OCI-LY1 (cell line): ENCODE measurements around the gene TBC1D14.

Source experiments
- EZH2 ChIP-seq: fragments of 200-600 bp; sonication (generic), shearing (Covaris generic); IDR thresholded peaks from 2 replicates; pipeline ENCODE4 v1.8.0; 2017; ENCODE audit warnings: borderline replicate concordance, mixed run types, mild to moderate bottlenecking, antibody characterized with exemption, low read length, moderate library complexity, mixed read lengths
- TF ChIP-seq, protein P1 (sequence below): fragments of 200-600 bp; sonication (generic), shearing (Covaris generic); IDR thresholded peaks from 2 replicates; pipeline ENCODE4 v1.5.1; 2017; ENCODE audit warnings: mild to moderate bottlenecking, antibody characterized with exemption, low read length, moderate library complexity, mixed read lengths

DNA sequence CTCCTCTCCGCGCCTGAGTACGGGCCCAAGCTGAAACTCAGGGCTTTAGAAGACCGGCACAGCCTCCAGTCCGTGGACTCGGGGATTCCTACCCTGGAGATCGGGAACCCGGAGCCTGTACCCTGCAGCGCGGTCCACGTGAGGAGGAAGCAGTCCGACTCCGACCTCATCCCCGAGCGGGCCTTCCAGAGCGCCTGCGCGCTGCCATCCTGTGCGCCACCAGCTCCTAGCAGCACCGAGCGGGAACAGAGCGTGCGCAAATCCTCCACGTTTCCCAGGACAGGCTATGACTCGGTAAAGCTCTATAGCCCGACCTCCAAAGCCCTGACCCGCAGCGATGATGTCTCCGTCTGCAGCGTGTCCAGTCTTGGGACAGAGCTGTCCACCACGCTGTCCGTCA is 13.9 kb downstream of the TBC1D14 start:
- TF ChIP-seq, protein P1, sequence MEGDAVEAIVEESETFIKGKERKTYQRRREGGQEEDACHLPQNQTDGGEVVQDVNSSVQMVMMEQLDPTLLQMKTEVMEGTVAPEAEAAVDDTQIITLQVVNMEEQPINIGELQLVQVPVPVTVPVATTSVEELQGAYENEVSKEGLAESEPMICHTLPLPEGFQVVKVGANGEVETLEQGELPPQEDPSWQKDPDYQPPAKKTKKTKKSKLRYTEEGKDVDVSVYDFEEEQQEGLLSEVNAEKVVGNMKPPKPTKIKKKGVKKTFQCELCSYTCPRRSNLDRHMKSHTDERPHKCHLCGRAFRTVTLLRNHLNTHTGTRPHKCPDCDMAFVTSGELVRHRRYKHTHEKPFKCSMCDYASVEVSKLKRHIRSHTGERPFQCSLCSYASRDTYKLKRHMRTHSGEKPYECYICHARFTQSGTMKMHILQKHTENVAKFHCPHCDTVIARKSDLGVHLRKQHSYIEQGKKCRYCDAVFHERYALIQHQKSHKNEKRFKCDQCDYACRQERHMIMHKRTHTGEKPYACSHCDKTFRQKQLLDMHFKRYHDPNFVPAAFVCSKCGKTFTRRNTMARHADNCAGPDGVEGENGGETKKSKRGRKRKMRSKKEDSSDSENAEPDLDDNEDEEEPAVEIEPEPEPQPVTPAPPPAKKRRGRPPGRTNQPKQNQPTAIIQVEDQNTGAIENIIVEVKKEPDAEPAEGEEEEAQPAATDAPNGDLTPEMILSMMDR: no peak
- no peak for TF ChIP-seq EZH2
